ENCODE results near the gene RNU6-1.

DNA sequence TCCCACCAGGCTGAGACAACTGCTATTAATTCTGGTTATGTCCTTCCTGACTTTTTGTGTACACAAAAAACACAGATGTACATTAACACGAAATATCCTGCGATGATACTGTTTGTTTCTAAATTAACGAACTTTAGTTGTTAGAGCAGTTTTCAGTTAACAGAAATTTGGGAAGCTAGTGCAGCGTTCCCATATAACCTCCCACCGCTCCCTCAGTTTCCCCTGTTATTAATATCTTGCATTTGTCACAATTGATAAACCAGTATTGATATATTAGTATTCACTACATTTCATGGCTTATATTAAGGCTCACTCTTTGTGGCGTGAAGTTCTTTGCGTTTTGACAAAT lies 45.3 kb upstream of the RNU6-1 start:
- TF ChIP-seq, protein P1, sequence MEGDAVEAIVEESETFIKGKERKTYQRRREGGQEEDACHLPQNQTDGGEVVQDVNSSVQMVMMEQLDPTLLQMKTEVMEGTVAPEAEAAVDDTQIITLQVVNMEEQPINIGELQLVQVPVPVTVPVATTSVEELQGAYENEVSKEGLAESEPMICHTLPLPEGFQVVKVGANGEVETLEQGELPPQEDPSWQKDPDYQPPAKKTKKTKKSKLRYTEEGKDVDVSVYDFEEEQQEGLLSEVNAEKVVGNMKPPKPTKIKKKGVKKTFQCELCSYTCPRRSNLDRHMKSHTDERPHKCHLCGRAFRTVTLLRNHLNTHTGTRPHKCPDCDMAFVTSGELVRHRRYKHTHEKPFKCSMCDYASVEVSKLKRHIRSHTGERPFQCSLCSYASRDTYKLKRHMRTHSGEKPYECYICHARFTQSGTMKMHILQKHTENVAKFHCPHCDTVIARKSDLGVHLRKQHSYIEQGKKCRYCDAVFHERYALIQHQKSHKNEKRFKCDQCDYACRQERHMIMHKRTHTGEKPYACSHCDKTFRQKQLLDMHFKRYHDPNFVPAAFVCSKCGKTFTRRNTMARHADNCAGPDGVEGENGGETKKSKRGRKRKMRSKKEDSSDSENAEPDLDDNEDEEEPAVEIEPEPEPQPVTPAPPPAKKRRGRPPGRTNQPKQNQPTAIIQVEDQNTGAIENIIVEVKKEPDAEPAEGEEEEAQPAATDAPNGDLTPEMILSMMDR (IDR thresholded peaks at IDR 0.05) = no peak
- TF ChIP-seq POLR2A (IDR thresholded peaks at IDR 0.05) = no peak
